A549 (cell line): ENCODE data around the gene GOLT1B.
A peak's percentile ranks its signal among the peaks of the same experiment; 100 is the strongest.

Source experiments
- BHLHE40 ChIP-seq: IDR thresholded peaks from 2 replicates; pipeline ENCODE4 v1.6.1; 2012; ENCODE audit warnings: low read depth, low read length, inconsistent platforms
- CEBPB ChIP-seq, 2 experiments: fragments of >200 bp in 1 of 2; sonication (Bioruptor Twin) in 1 of 2; formaldehyde crosslinking in 1 of 2; IDR thresholded peaks; 2 replicates each; pipeline ENCODE4 v1.6.1; 2012 to 2016
- EP300 ChIP-seq, 2 experiments: fragments of >200 bp; sonication (Bioruptor Twin); formaldehyde crosslinking; IDR thresholded peaks; 2 replicates in 1 of 2; 3 replicates in 1 of 2; pipeline ENCODE4 v1.6.1; 2016 to 2017
- FOSL2 ChIP-seq, 2 experiments: fragments of 450-650 bp in 1 of 2; fragments of >200 bp in 1 of 2; sonication (Bioruptor Twin) in 1 of 2; formaldehyde crosslinking; IDR thresholded peaks; 2 replicates each; pipeline versions ENCODE4 v1.5.0 to v1.6.1; 2016 to 2020; ENCODE audit warnings: mild to moderate bottlenecking in 1 of 2, moderate library complexity in 1 of 2
- FOXS1 ChIP-seq: fragments of 250-450 bp; sonication (Bioruptor Pico); IDR thresholded peaks from 2 replicates; pipeline ENCODE4 v1.5.0; 2020; ENCODE audit warnings: mild to moderate bottlenecking, moderate library complexity
- JUNB ChIP-seq: fragments of >200 bp; sonication (Bioruptor Twin); formaldehyde crosslinking; IDR thresholded peaks from 2 replicates; pipeline ENCODE4 v1.6.1; 2016
- MAFK ChIP-seq: fragments of 450-650 bp; IDR thresholded peaks from 2 replicates; pipeline ENCODE4 v1.6.1; 2014; ENCODE audit not compliant: partially characterized antibody
- POLR2A ChIP-seq: IDR thresholded peaks from 2 replicates; pipeline ENCODE4 v1.6.1; 2012; ENCODE audit warnings: mild to moderate bottlenecking, low read length
- RAD21 ChIP-seq, 2 experiments: fragments of >200 bp in 1 of 2; sonication (Bioruptor Twin) in 1 of 2; formaldehyde crosslinking in 1 of 2; IDR thresholded peaks in 1 of 2; conservative IDR thresholded peaks in 1 of 2; 2 replicates in 1 of 2; 3 replicates in 1 of 2; pipeline ENCODE4 v1.6.1; 2012 to 2018; ENCODE audit warnings: inconsistent platforms in 1 of 2
- SREBF2 ChIP-seq: fragments of 450-650 bp; IDR thresholded peaks from 2 replicates; pipeline ENCODE4 v1.6.1; 2014; ENCODE audit warnings: mild to moderate bottlenecking, moderate library complexity
- ZNF302 ChIP-seq: fragments of 250-450 bp; sonication (Bioruptor Pico); IDR thresholded peaks from 2 replicates; pipeline ENCODE4 v1.9.0; 2021; ENCODE audit warnings: inconsistent platforms, mild to moderate bottlenecking, moderate library complexity
- TF ChIP-seq, protein P1 (sequence below): fragments of >200 bp; sonication (Bioruptor Twin); formaldehyde crosslinking; IDR thresholded peaks from 3 replicates; pipeline ENCODE4 v1.6.1; 2016
- TF ChIP-seq, protein P2 (sequence below): IDR thresholded peaks from 2 replicates; pipeline ENCODE4 v1.6.1; 2012
- TF ChIP-seq, protein P3 (sequence below): fragments of >200 bp; sonication (Bioruptor Twin); formaldehyde crosslinking; IDR thresholded peaks from 3 replicates; pipeline ENCODE4 v1.5.1; 2016

DNA sequence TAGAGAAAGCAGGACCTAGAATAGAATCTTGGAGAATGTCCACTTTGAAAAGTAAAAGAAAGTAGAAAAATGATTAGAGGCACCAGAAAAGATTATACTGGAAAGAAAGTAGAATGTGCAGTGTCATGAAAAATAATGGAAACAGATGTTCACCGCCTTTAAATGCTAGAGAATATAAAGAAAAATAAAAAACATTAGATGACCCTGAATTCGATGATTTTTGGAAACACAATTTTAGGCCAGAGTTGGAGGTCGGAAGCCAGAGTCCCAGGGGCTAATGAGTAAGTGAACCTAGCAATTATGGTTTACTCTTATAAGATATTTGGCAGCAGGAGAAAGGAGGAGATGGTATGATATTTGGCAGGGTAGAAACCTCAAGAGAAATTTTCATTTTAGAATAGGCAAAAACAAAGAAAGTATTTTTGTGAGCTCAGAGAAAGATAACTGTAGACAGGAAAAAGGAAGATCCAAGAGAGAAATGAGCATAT is 65.4 kb downstream of the GOLT1B start:
- TF ChIP-seq SREBF2 (no peak), ZNF302 (CRISPR knock-in tag) (no peak), EP300 (IDR thresholded peaks at IDR 0.05) (no peak), POLR2A (no peak), JUNB (no peak), CEBPB (IDR thresholded peaks at IDR 0.05) (no peak), RAD21 (conservative IDR thresholded peaks at IDR 0.05 in 1 of 2, IDR thresholded peaks at IDR 0.05 in 1 of 2) (no peak), FOXS1 (CRISPR knock-in tag) (no peak), BHLHE40 (no peak), MAFK (peak; percentile 53), FOSL2 (IDR thresholded peaks at IDR 0.05) (no peak), FOSL2 (CRISPR knock-in tag; IDR thresholded peaks at IDR 0.05) (no peak)
- TF ChIP-seq, protein P1, sequence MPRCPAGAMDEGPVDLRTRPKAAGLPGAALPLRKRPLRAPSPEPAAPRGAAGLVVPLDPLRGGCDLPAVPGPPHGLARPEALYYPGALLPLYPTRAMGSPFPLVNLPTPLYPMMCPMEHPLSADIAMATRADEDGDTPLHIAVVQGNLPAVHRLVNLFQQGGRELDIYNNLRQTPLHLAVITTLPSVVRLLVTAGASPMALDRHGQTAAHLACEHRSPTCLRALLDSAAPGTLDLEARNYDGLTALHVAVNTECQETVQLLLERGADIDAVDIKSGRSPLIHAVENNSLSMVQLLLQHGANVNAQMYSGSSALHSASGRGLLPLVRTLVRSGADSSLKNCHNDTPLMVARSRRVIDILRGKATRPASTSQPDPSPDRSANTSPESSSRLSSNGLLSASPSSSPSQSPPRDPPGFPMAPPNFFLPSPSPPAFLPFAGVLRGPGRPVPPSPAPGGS = no peak
- TF ChIP-seq, protein P2, sequence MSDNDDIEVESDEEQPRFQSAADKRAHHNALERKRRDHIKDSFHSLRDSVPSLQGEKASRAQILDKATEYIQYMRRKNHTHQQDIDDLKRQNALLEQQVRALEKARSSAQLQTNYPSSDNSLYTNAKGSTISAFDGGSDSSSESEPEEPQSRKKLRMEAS = no peak
- TF ChIP-seq, protein P3, sequence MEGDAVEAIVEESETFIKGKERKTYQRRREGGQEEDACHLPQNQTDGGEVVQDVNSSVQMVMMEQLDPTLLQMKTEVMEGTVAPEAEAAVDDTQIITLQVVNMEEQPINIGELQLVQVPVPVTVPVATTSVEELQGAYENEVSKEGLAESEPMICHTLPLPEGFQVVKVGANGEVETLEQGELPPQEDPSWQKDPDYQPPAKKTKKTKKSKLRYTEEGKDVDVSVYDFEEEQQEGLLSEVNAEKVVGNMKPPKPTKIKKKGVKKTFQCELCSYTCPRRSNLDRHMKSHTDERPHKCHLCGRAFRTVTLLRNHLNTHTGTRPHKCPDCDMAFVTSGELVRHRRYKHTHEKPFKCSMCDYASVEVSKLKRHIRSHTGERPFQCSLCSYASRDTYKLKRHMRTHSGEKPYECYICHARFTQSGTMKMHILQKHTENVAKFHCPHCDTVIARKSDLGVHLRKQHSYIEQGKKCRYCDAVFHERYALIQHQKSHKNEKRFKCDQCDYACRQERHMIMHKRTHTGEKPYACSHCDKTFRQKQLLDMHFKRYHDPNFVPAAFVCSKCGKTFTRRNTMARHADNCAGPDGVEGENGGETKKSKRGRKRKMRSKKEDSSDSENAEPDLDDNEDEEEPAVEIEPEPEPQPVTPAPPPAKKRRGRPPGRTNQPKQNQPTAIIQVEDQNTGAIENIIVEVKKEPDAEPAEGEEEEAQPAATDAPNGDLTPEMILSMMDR = no peak
